Fibroblast of pulmonary artery (primary cell): Measurements from ENCODE around the gene CRYBA1.

ENCODE experiments used
- DNase-seq: peaks from one replicate; pipeline ENCODE4 v3.0.0-alpha.2; 2010; ENCODE audit warnings: low read depth
- H3K4me3 ChIP-seq: replicated peaks from 2 replicates; pipeline ENCODE4 v1.5.1; 2011; ENCODE audit warnings: low read depth, mild to moderate bottlenecking, control low read depth, low read length, moderate library complexity
- TF ChIP-seq, protein P1 (sequence below): IDR thresholded peaks from 2 replicates; pipeline ENCODE4 v1.5.1; 2011; ENCODE audit warnings: mild to moderate bottlenecking, control low read depth, low read length, inconsistent platforms; ENCODE audit errors: missing control alignments

CRYBA1 gene

DNA sequence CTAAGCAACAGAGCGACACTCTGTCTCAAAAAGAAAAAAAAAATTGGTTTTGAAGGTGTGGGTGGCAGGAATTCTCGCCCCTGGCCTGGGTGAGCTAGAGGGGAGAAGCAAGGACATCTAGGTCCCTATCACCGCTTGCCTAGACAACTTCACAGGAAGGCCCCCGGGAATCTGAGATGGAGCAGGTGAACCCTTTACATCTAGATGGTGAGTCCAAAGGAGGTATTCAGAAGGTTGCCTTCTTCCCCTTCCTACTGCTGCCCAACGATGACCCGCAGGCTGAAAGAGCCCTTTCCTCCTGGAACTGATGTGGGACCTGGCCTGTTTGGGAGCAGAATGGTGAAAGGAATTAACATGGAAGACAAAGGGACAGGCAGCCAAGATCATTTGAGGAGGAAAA lies 1.3 kb upstream of the CRYBA1 start:
- no peak overlapping the region for H3K4me3 ChIP-seq
- TF ChIP-seq, protein P1, sequence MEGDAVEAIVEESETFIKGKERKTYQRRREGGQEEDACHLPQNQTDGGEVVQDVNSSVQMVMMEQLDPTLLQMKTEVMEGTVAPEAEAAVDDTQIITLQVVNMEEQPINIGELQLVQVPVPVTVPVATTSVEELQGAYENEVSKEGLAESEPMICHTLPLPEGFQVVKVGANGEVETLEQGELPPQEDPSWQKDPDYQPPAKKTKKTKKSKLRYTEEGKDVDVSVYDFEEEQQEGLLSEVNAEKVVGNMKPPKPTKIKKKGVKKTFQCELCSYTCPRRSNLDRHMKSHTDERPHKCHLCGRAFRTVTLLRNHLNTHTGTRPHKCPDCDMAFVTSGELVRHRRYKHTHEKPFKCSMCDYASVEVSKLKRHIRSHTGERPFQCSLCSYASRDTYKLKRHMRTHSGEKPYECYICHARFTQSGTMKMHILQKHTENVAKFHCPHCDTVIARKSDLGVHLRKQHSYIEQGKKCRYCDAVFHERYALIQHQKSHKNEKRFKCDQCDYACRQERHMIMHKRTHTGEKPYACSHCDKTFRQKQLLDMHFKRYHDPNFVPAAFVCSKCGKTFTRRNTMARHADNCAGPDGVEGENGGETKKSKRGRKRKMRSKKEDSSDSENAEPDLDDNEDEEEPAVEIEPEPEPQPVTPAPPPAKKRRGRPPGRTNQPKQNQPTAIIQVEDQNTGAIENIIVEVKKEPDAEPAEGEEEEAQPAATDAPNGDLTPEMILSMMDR: no peak

DNA sequence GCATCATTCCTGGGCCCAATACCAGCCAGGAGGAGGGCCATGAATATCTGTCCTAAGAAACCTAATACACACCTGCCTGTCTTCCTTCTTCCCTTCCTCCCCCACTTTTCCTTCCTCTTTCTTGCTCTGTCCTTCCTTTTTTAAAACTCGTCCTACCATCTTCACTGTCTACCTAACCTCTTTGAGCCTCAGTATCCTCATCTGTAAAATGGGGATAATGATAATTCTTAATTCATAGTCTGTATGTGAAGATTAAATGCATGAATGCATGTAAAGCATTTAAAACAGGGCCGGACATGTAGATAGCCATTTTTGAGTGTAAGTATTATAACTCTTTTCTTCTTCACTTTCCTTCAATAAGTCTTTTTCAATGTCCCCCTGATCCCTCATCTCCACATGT lies 560 bp downstream of the CRYBA1 start:
- TF ChIP-seq, protein P1: no peak
- DNase-seq: no peak
- no peak overlapping the region for H3K4me3 ChIP-seq

More for the DNA sequence above, 1.3 kb upstream of the CRYBA1 start:
- DNase-seq: no peak

DNA sequence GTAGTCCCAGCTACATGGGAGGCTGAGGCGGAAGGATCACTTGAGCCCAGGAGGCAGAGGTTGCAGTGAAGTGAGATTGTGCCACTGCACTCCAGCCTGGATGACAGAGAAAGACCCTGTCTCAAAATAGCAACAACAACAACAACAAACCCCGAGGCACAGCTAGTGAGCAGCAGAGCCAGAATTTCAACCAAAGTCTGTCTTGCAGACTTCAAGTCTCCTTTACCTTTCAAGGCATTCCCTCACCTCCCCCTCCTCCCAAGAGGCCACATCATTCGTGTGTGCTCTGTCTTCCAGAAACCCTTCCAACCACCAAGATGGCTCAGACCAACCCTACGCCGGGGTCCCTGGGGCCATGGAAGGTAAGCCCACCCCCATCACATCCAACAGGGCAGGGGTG lies 2.2 kb downstream of the CRYBA1 start:
- TF ChIP-seq, protein P1: no peak
- no peak overlapping the region for H3K4me3 ChIP-seq

DNA sequence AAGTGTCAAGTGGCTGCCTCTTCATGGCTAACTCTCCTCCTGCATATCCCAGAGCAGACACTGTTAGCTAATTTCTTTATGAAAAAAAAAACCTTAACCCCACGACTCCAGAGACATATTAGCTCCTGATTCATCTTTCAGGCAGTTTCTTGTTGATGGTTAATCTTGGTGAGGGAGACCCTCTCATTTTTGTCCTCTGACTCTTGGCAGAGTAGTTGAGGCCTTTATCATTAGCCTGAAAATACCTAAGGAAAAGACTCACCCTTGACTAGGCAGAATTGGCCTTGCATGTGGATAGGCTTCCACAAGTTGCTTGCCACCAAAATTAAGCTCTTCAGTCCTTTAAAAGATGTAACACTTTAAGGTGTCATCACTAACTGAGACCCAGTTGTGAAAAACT lies 4.0 kb downstream of the CRYBA1 start:
- peak; percentile 36 for DNase-seq
- TF ChIP-seq, protein P1: no peak
- H3K4me3 ChIP-seq: no peak overlapping the region

More for the DNA sequence above, 2.2 kb downstream of the CRYBA1 start:
- DNase-seq: no peak

DNA sequence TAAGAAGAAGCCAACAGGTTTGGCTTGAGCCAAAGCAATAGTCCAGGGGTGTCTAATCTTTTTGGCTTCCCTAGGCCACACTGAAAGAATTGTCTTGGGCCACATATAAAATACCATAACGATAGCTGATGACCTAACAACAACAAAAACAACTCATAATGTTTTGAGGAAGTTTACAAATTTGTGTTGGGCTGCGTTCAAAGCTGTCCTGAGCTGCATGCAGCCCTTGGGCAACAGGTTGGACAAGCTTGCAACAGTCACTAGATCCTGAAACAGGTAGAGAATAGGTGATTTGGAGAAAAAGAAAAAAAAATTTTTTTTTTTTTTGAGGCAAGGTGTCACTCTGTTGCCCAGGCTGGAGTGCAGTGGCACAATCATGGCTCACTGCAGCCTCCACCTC lies 4.5 kb downstream of the CRYBA1 start:
- TF ChIP-seq, protein P1: no peak
- DNase-seq: no peak
- no peak overlapping the region for H3K4me3 ChIP-seq

DNA sequence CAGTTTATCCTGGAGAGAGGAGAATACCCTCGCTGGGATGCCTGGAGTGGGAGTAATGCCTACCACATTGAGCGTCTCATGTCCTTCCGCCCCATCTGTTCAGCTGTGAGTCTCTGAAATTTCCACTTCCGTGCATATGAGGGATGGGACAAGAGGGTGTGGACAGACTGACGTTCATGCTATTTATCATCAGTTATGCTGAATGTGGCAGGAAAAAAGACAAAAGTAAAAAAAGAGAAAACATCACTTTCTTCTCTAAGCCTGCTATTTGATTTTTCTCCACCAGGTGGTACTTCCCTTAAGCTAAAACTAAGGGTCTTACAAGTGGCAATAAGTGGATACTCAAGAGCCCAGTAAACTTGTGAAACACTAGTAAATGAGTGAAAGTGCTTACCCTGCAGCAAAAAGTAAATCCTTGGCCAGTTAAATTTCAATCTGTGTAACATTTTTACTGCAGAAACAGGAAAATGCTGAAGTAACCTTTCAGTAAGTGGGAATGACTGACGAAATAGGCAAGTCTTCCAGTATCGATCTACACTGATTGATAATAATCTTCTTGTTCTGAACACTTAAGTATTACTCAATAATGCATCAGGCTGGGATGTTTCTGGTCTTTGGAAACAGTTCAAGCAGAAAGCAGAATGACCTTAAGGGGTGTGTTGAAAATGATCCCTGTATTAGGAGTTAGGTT lies 5.6 kb downstream of the CRYBA1 start:
- TF ChIP-seq, protein P1: peak; percentile 62
- peak; percentile 63 for DNase-seq
- no peak overlapping the region for H3K4me3 ChIP-seq

DNA sequence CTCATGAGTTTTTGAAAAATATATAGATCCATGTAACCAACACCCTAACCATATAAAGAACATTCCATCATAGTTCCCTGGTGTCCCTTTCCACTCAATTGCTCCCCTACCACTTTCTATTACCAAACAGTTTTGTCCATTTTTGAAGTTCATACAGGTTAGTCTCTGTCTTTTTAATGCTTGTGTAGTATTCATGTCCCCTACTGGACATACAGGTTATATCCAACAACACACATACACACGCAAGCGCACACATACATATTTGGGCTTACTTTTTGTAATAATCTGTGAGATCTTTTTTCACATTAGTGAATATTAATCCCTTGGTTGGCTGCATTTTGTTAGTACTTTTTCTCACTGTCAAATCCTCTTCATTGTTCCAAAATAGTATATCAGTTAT lies 6.4 kb downstream of the CRYBA1 start:
- H3K4me3 ChIP-seq: no peak overlapping the region
- TF ChIP-seq, protein P1: no peak
- no peak for DNase-seq
